Stimulated activated naive CD8-positive, alpha-beta T cell treated with anti-CD3 and anti-CD28 coated beads, Interleukin-15, Interleukin-2, amounts not matched to agents 100 ng/mL and 50 ng/mL, for 24 hours (primary cell): ENCODE data around the gene DGLUCY.
"Not testable (repeated sequence)": the region's sequence is repeated elsewhere in the genome, so short reads cannot be mapped to it uniquely, and the experiment has no call there.

ENCODE experiments used
- H3K27ac Mint-ChIP-seq: one replicate; pipeline ENCODE4 v1.8.0; 2021; ENCODE audit warnings: mild to moderate bottlenecking, mixed read lengths
- H3K27me3 Mint-ChIP-seq: one replicate; pipeline ENCODE4 v1.8.0; 2021; ENCODE audit warnings: mixed read lengths
- H3K36me3 Mint-ChIP-seq: one replicate; pipeline ENCODE4 v1.8.0; 2021; ENCODE audit warnings: low read depth, mixed read lengths
- H3K4me1 Mint-ChIP-seq: one replicate; pipeline ENCODE4 v1.8.0; 2021; ENCODE audit warnings: low read depth, mixed read lengths
- H3K4me3 Mint-ChIP-seq: one replicate; pipeline ENCODE4 v1.8.0; 2021; ENCODE audit warnings: mild to moderate bottlenecking, mixed read lengths
- H3K9me3 Mint-ChIP-seq: one replicate; pipeline ENCODE4 v1.8.0; 2021; ENCODE audit warnings: mixed read lengths

DGLUCY gene

GRCh38 chr14:91216731-91217226 lies 102.9 kb downstream of the DGLUCY start:
- Mint-ChIP-seq H3K4me3 (no peak overlapping the region), H3K27me3 (no peaks in the 10 kb centered on the region), H3K4me1 (peaks cover 11% of the 10 kb centered on the region), H3K9me3 (peaks cover 4% of the 10 kb centered on the region), H3K36me3 (peaks cover 52% of the 10 kb centered on the region), H3K27ac (no peak overlapping the region)

GRCh38 chr14:91218014-91218413 lies 104.1 kb downstream of the DGLUCY start:
- Mint-ChIP-seq H3K36me3 (peaks cover 59% of the 10 kb centered on the region), H3K9me3 (peaks cover 11% of the 10 kb centered on the region), H3K27ac (no peak overlapping the region), H3K27me3 (no peaks in the 10 kb centered on the region), H3K4me1 (peaks cover 23% of the 10 kb centered on the region), H3K4me3 (no peak overlapping the region)

- Mint-ChIP-seq H3K27me3 (no peaks in the 10 kb centered on the region), H3K36me3 (peaks cover 64% of the 10 kb centered on the region), H3K4me3 (no peak overlapping the region), H3K9me3 (peaks cover 17% of the 10 kb centered on the region), H3K27ac (peak overlapping the region; percentile 31), H3K4me1 (peaks cover 41% of the 10 kb centered on the region)
Observed at GRCh38 chr14:91219517-91220389, 105.9 kb downstream of the DGLUCY start.

DNA sequence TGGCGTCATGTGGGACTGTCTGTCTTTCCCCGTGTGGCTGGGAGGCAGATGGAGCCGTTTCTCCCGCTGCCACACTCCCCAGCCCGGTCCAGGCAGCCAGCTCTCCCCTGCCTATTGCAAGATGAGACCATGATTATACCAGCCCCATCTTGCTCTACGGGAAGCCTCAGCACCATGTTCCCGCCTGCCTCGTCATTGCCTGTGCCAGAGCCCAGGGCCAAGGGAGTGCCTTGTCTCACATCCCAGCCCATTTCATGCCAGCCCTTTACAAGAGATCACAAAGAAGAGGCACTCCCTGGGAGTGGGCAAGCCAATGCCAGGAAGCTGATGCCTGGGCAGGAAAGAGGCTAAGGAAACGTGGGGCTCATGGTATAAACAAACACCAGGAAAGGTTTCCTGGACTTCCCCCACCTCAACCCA lies 106.7 kb downstream of the DGLUCY start:
- H3K27me3 Mint-ChIP-seq, result no peaks in the 10 kb centered on the region
- peaks cover 17% of the 10 kb centered on the region for H3K9me3 Mint-ChIP-seq
- H3K4me3 Mint-ChIP-seq, result no peak overlapping the region
- H3K36me3 Mint-ChIP-seq, result peaks cover 68% of the 10 kb centered on the region
- no peak overlapping the region for H3K27ac Mint-ChIP-seq
- H3K4me1 Mint-ChIP-seq, result peaks cover 49% of the 10 kb centered on the region

DNA sequence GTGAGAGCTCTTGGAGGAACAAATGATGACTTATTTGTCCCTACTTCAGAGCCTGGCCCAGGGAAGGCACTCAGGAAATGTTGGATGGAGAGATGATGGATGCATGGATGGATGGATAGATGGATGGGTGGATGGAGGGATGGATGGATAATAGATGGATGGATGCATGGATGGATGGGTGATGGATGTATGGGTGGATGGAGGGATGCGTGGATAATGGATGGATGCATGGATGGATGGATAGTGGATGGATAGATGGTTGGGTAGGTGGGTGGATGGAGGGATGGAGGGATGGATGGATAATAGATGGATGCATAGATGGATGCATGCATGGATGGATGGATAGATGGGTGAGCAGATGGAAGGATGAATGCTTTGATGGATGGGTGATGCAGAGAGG lies 107.4 kb downstream of the DGLUCY start:
- H3K27ac Mint-ChIP-seq, result peak overlapping the region; percentile 14
- H3K36me3 Mint-ChIP-seq, result peaks cover 68% of the 10 kb centered on the region
- no peaks in the 10 kb centered on the region for H3K27me3 Mint-ChIP-seq
- peaks cover 56% of the 10 kb centered on the region for H3K4me1 Mint-ChIP-seq
- peaks cover 17% of the 10 kb centered on the region for H3K9me3 Mint-ChIP-seq
- no peak overlapping the region for H3K4me3 Mint-ChIP-seq

GRCh38 chr14:91223028-91223783 lies 109.3 kb downstream of the DGLUCY start:
- Mint-ChIP-seq H3K27ac (peak overlapping the region; percentile 85), H3K36me3 (peaks cover 58% of the 10 kb centered on the region), H3K27me3 (no peaks in the 10 kb centered on the region), H3K4me3 (no peak overlapping the region), H3K4me1 (peaks cover 75% of the 10 kb centered on the region), H3K9me3 (peaks cover 17% of the 10 kb centered on the region)

- Mint-ChIP-seq H3K4me1 (peaks cover 93% of the 10 kb centered on the region), H3K27me3 (no peaks in the 10 kb centered on the region), H3K9me3 (peaks cover 17% of the 10 kb centered on the region), H3K4me3 (no peak overlapping the region), H3K36me3 (peaks cover 59% of the 10 kb centered on the region), H3K27ac (peak overlapping the region; percentile 98)
Observed at GRCh38 chr14:91225025-91225424, 111.2 kb downstream of the DGLUCY start.

DNA sequence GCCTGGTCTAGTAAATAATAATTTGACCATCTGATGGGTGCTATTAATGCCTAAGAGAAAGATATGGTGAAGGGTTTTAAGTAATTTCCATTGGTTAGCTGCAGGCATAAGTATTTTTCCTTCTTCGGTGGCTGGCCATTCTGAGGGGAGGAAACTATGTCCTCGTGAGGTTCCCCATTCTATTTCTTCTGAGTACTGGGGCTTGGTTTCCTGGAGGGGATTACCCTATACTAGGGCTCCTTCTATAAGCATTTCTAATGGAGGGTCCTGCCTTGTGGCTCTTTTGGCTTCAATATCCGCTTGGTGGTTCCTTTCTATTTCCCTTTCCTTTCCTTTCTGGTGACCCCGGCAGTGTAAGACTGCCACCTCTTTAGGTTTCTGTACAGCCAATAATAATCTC lies 112.5 kb downstream of the DGLUCY start:
- H3K4me1 Mint-ChIP-seq, result peaks cover 100% of the 10 kb centered on the region
- H3K9me3 Mint-ChIP-seq, result peaks cover 14% of the 10 kb centered on the region
- peak overlapping the region; percentile 98 for H3K27ac Mint-ChIP-seq
- H3K4me3 Mint-ChIP-seq, result peak overlapping the region; percentile 71
- H3K36me3 Mint-ChIP-seq, result peaks cover 60% of the 10 kb centered on the region
- not testable (repeated sequence) for H3K27me3 Mint-ChIP-seq

DNA sequence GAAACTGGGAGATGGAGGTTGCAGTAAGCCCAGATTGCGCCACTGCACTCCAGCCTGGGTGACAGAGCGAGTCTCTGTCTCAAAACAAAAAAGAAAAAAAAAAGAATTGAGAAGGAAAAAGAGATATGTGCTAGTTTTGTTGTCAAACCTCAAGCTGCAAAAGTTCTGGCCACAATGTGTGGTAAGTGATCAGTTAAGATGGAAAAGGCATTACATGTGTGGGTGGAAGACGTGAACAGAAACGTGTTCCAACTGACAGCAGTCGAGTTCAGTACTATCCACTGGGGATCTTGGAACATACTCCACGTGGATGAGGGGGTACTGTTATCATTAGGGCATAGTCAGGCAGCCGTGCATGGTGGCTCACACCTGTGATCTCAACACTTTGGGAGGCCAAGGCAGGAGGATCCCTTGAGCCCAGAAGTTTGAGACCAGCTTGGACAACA lies 113.3 kb downstream of the DGLUCY start:
- Mint-ChIP-seq H3K27ac (peak overlapping the region; percentile 98), H3K4me3 (peak overlapping the region; percentile 71), H3K27me3 (no peaks in the 10 kb centered on the region), H3K36me3 (peaks cover 57% of the 10 kb centered on the region), H3K9me3 (peaks cover 10% of the 10 kb centered on the region), H3K4me1 (peaks cover 100% of the 10 kb centered on the region)

GRCh38 chr14:91228112-91229004 lies 114.5 kb downstream of the DGLUCY start:
- Mint-ChIP-seq H3K27ac (peak overlapping the region; percentile 98), H3K4me1 (peaks cover 94% of the 10 kb centered on the region), H3K36me3 (peaks cover 51% of the 10 kb centered on the region), H3K27me3 (no peaks in the 10 kb centered on the region), H3K4me3 (peak overlapping the region; percentile 83), H3K9me3 (peaks cover 2% of the 10 kb centered on the region)

DNA sequence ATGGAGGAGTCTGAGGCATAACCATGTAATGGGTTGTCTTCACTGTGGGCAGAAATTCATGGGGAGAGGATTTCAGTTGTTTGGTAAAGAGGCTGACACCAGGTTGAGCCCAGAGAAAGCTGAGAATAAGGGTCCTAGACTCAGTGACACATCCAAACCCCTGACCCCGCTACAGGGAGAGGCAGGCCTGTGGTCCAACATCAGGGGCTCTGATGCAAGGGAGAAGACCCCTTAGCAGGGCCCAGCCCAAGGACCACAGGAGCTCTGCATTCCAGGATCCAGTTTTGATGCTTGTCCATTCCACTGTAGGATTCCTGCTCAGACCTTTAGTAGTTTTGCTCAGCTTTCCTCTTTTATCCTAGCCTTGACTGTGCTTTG lies 115.1 kb downstream of the DGLUCY start:
- Mint-ChIP-seq H3K36me3 (peaks cover 45% of the 10 kb centered on the region), H3K9me3 (no peaks in the 10 kb centered on the region), H3K4me1 (peaks cover 87% of the 10 kb centered on the region), H3K4me3 (peak overlapping the region; percentile 83), H3K27me3 (no peaks in the 10 kb centered on the region), H3K27ac (peak overlapping the region; percentile 98)

DNA sequence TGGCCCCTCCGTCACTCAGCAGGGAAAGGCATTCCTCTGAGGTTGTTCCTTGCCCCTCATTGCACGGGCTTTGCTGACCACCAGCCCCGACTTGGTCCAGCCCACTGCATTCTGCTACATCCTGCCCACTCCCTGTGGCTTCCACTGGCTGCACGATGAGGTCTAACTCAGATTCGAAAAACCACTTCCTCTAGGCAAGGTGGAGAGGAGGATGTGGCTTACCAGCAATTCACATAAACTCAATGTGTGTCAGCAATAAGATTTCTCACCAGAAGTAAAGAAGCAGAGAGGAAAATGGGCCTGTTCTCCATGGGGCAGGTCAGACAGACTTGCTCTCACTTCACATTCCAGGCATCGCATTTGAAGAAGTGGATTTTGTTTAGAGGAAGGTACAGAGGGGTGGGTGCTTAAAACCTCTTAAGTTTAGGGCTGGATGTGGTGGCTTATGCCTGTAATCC lies 115.9 kb downstream of the DGLUCY start:
- H3K4me3 Mint-ChIP-seq, result peak overlapping the region; percentile 83
- no peaks in the 10 kb centered on the region for H3K9me3 Mint-ChIP-seq
- peaks cover 83% of the 10 kb centered on the region for H3K4me1 Mint-ChIP-seq
- H3K27ac Mint-ChIP-seq, result peak overlapping the region; percentile 98
- peaks cover 48% of the 10 kb centered on the region for H3K36me3 Mint-ChIP-seq
- no peaks in the 10 kb centered on the region for H3K27me3 Mint-ChIP-seq

- Mint-ChIP-seq H3K4me3 (peak overlapping the region; percentile 83), H3K27me3 (no peaks in the 10 kb centered on the region), H3K4me1 (peaks cover 77% of the 10 kb centered on the region), H3K9me3 (no peaks in the 10 kb centered on the region), H3K27ac (peak overlapping the region; percentile 98), H3K36me3 (peaks cover 43% of the 10 kb centered on the region)
Observed at GRCh38 chr14:91230397-91231035, 116.6 kb downstream of the DGLUCY start.

DNA sequence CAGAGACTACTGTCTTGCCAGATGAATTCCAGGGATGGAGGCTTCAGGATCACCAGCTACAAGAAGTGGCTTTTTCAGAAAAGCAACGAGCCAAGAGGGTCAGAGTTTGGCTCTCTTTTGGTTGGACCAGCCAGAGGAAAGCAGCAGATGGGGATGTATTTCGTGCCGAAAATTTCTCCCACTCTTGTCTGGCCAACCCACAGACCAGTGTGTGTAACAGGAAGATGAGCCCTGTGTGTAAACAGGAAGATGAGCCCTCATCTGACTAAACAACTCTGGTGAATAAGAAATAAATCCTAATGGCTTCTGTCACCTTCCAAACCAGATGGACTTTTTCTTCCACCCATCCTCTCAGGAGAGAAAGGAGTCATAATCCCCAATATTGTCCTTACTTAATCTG lies 117.6 kb downstream of the DGLUCY start:
- Mint-ChIP-seq H3K27ac (peak overlapping the region; percentile 77), H3K4me1 (peaks cover 74% of the 10 kb centered on the region), H3K9me3 (no peaks in the 10 kb centered on the region), H3K27me3 (no peaks in the 10 kb centered on the region), H3K36me3 (peaks cover 38% of the 10 kb centered on the region), H3K4me3 (peak overlapping the region; percentile 83)
